HG03097 (cell line): ENCODE measurements around the gene CERS4.
"Not testable (repeated sequence)": the region's sequence is repeated elsewhere in the genome, so short reads cannot be mapped to it uniquely, and the experiment has no call there.

Source experiments
- ATAC-seq: cut with Tn5 transposase; IDR thresholded peaks from one replicate; pipeline ENCODE4 v1.9.1; 2021; ENCODE audit not compliant: unreplicated experiment, low FRiP score

CERS4 gene

GRCh38 chr19:8209462-8210378, 550 bp downstream of the CERS4 start:
- peak; percentile 54 for ATAC-seq

DNA sequence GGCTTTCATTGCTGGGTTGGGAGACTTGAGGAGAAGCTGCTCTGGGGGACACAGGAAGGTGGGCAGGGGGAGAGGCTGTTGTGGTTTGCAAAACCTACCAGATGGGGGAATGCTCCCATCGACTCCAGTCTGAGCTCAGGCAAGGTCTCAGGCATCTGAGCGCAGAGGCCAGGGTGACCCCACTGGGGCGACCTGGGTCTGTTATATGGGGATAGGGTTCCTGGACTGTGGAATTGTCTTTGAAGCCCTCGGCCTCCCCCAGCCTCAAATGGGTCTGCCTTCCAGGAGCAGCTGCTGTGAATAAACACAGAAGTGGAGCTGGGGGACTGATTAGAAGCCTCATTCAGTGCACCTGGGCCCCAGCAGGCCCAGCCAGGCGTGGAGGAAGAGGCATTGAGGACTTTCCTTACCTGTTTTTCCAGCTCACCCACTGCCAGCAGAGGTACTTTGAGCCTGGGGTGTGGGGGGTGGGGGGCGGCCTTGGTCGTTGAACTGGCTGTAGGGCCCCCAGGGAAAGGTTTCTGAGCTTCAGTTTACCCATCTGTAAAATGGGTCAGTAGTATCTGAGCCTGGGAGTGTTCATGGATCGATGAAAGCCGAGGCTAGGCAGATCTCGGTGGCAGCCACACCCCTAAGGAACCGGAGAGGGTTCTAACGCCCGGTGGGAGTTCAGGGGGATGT, 1.4 kb downstream of the CERS4 start:
- ATAC-seq: no peak

DNA sequence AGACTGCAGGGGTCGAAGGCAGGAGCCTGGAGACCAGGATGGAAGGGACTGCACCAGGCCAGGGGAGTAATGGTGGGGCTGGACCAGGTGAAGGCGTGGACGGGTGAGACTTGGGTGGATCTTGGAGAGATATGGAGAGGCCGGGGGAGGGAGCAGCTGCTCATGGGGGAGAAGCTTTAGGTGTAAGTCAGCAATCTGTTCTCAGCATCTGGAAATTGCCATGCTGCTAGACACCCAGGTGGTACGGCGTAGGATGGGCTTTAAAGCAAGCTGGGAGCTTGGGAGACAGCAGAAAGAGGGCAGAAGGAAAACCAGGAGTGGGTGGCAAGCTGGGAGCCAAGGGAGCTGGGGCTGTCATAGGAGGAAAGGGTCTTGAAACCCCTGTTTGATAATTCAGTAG, 3.0 kb downstream of the CERS4 start:
- no peak for ATAC-seq

- no peak for ATAC-seq
These were observed 3.7 kb downstream of the CERS4 start for GRCh38 chr19:8212916-8213315.

- no peak for ATAC-seq
These were observed 4.9 kb downstream of the CERS4 start for GRCh38 chr19:8213827-8214672.

DNA sequence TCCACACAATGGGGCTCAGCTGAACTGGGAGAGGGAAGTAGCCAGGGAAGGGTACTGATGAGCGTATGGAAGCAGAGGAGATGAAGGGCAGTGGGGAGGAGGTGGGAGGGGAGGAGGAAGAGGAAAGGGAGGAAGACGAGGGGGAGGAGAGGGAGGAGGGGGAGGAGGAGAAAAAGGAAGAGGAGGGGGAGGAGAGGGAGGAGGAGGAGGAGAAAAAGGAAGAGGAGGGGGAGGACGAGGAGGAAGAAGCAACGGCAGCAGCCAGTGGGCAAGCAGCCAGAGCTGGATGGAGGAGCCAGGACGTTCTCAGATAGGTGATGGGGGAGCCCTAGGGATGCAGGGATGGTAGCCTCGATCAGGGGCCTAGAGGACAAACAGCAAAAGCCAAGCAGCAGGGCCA, 5.6 kb downstream of the CERS4 start:
- no peak for ATAC-seq

DNA sequence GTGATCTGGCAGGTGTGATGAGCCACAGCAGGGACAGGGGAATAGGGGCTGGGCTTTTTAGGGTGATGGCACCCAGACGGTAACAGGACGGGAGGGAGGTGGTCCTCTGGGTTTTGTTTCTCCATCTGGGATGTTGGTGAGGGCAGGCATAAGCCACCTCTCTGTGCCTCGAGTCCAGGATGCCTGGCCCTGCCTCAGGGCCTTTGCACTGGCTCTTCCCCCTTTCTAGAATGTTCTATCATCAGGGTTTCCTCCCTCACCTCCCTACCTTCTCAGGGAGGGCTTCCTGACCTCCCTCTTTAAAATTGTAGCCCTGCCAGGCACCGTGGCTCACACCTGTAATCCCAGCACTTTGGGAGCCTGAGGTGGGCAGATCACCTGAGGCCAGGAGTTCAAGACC, 6.6 kb downstream of the CERS4 start:
- ATAC-seq: no peak

DNA sequence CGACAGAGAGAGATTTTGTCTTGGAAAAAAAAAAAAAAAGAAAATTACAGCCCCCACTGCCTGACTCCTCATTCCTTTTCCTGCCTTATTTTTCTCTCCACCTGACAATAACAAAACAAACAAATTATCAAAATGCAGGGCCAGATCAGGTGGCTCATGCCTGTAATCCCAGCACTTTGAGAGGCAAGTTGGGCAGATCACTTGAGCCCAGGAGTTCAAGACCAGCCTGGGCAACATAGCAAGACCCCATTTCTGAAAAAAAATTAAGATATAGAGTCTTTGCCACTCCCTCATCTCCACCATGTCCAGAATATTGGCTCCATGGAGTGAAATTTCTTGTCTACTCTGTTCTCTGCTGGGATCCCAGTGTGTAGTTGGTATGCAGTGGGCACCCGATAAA, 7.2 kb downstream of the CERS4 start:
- ATAC-seq: no peak

GRCh38 chr19:8218127-8218526, 9.0 kb downstream of the CERS4 start:
- not testable (repeated sequence) for ATAC-seq

GRCh38 chr19:8220481-8220880, 11.3 kb downstream of the CERS4 start:
- ATAC-seq: no peak

- no peak for ATAC-seq
These were observed 12.0 kb downstream of the CERS4 start for GRCh38 chr19:8221161-8221560.

DNA sequence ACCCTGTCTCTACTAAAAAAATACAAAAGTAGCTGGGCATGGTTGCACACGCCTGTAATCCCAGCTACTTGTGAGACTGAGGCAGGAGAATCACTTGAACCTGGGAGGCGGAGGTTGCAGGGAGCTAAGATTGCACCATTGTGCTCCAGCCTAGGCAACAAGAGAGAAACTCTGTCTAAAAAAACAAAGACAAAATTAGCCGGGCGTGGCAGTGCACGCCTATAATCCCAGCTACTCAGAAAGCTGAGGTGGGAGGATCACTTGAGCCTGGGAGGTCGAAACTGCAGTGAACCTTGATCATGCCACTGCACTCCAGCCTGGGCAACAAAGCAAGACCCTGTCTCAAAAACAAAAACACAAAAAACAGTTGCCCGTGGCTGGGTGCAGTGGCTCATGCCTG, 14.3 kb downstream of the CERS4 start:
- not testable (repeated sequence) for ATAC-seq

- no peak for ATAC-seq
These were observed 15.4 kb downstream of the CERS4 start for GRCh38 chr19:8224394-8225145.

DNA sequence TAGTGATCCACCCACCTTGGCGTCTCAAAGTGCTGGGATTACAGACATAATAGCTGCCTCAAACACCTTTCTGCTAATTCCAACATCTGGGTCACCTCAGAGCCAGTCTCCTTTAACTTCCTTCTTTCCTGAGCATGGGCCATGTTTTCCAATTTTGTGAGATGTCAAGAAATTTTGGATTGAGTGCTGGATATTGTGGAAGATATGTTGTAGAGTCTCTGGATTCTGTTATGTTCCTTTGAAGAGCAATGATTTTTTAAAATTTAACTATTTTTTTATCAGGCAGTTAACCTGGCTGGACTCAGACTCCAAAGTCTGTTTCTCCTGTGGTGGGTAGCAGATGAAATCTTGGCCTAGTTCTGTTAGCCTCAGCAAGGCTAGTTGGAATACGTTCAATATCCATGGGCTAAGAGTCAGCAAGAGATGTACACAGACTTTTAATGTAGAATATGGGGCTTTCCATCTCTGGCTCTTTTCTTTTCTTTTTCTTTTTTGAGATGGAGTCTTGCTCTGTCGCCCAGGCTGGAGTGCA, 22.0 kb downstream of the CERS4 start:
- ATAC-seq: no peak

DNA sequence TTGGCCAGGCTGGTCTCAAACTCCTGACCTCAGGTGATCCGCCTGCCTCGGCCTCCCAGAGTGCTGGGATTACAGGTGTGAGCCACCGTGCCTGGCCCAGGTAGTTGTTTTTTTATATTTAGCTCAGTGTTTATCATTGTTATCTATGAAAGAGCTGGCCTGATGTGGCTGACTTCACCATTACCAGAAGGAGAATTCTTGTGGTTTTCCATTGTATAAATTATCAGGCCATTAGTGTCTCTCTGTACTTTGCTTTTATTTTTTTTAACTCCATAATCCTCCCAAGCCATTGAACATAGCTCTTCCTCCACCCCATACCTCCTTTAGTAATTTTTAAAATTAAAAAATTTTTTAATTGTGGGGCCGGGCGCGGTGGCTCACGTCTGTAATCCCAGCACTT, 24.2 kb downstream of the CERS4 start:
- ATAC-seq: no peak

GRCh38 chr19:8237026-8237425, 27.9 kb downstream of the CERS4 start:
- no peak for ATAC-seq

GRCh38 chr19:8238251-8238650, 29.1 kb downstream of the CERS4 start:
- ATAC-seq: no peak

DNA sequence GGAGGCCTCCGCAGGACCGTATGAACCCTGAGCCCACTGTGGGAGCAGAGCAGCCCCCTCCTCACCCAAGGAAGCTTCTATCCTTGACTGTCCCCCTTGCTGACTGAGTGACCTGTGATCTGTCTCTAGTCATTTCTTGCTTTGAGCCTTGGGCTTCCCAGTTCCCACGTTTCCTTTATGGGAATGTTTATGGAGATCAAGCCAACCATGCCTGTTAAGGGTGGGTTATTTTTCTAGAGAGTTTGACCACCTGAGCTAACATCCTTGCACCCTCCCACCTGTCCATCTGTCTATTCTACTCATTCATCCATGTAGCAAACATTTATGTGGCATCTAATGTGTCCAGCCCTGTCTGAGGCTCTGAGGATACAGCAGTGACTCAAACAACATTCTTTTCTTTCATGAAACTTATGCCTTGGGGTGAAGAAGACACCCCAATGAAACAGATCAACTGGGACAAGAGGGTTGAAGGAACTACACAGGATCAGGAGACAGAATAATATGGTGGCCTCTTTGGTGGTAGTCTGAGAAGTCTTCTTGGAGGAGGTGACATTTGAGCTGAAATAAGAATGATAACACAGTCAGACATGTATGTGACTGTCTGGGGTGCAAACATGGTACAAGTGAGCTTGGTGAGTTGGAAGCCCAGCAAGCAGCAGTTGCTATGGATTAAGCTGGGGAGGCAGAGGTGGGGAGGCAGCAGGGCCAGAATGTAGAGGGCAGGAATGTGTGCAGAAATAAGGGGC, 30.5 kb downstream of the CERS4 start:
- no peak for ATAC-seq
